Gastroesophageal sphincter (tissue), 3 donors: ENCODE results near the gene MACROD2.

Experiments
- EP300 ChIP-seq: sonication (generic); formaldehyde crosslinking; IDR thresholded peaks from one replicate; pipeline ENCODE4 v1.6.1; 2017; ENCODE audit warnings: antibody characterized with exemption, mild to moderate bottlenecking
- POLR2AphosphoS5 ChIP-seq: sonication (generic); formaldehyde crosslinking; IDR thresholded peaks from one replicate; pipeline ENCODE4 v1.6.1; 2017; ENCODE audit warnings: antibody characterized with exemption
- TF ChIP-seq, protein P1 (sequence below), 4 experiments: fragments of 200-600 bp in 2 of 4; fragments of 450-650 bp in 2 of 4; sonication (generic) in 1 of 4; IDR thresholded peaks; one replicate each; pipeline ENCODE4 v1.5.1; 2017 to 2019; ENCODE audit warnings: antibody characterized with exemption in 4 of 4, mild to moderate bottlenecking in 2 of 4, moderate library complexity in 2 of 4

- TF ChIP-seq, protein P1, sequence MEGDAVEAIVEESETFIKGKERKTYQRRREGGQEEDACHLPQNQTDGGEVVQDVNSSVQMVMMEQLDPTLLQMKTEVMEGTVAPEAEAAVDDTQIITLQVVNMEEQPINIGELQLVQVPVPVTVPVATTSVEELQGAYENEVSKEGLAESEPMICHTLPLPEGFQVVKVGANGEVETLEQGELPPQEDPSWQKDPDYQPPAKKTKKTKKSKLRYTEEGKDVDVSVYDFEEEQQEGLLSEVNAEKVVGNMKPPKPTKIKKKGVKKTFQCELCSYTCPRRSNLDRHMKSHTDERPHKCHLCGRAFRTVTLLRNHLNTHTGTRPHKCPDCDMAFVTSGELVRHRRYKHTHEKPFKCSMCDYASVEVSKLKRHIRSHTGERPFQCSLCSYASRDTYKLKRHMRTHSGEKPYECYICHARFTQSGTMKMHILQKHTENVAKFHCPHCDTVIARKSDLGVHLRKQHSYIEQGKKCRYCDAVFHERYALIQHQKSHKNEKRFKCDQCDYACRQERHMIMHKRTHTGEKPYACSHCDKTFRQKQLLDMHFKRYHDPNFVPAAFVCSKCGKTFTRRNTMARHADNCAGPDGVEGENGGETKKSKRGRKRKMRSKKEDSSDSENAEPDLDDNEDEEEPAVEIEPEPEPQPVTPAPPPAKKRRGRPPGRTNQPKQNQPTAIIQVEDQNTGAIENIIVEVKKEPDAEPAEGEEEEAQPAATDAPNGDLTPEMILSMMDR (IDR thresholded peaks at IDR 0.05) = no peak
- TF ChIP-seq EP300 (no peak), POLR2AphosphoS5 (no peak)
Measured at GRCh38 chr20:15916623-15917022, 1921.3 kb downstream of the MACROD2 start.
